HG03060 (cell line): Measurements from ENCODE around the gene TTLL8.

Source experiments
- ATAC-seq: cut with Tn5 transposase; IDR thresholded peaks from one replicate; pipeline ENCODE4 v1.9.1; 2021; ENCODE audit warnings: low read depth, moderate number of reproducible peaks; ENCODE audit not compliant: unreplicated experiment

TTLL8 gene

GRCh38 chr22:49970528-49971231 is 87.4 kb downstream of the TTLL8 start:
- peak; percentile 35 for ATAC-seq

DNA sequence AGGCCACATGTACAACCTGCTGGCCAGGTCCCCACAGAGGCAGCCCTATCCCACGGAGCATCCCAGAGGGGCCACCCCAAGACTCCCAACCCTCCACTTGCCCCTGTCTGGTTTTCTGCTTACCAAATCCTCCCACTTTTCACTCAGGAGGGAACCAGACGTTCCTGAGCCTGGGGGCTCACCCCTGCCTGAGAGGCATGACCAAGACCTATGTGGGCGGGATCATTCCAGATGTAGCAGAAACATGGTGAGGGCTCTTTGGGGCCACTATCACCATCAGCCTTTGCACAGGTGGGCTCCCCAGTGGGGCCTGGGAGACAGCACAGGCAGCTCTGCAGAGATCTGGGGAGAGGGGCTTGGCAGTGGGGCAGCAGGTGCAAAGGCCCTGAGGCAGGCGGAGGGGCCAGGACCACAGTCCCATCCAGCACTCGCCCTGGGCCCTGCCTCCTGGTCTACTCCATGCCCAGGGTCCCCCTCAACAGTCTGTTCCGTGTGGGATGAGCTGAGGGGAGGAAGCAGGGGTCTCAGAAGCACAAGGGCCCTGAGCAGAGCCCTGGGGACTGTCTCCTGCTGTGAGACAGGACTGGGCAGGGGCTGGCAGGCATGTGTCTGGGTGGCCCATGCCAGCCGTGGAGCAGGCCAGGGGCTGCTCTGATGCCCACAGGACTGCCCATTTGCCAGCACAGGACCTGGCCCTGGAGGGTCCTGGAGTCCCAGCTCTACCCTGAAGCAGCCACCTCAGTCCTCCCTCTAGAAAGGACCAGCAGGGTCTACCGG is 88.2 kb downstream of the TTLL8 start:
- ATAC-seq, result peak; percentile 3

DNA sequence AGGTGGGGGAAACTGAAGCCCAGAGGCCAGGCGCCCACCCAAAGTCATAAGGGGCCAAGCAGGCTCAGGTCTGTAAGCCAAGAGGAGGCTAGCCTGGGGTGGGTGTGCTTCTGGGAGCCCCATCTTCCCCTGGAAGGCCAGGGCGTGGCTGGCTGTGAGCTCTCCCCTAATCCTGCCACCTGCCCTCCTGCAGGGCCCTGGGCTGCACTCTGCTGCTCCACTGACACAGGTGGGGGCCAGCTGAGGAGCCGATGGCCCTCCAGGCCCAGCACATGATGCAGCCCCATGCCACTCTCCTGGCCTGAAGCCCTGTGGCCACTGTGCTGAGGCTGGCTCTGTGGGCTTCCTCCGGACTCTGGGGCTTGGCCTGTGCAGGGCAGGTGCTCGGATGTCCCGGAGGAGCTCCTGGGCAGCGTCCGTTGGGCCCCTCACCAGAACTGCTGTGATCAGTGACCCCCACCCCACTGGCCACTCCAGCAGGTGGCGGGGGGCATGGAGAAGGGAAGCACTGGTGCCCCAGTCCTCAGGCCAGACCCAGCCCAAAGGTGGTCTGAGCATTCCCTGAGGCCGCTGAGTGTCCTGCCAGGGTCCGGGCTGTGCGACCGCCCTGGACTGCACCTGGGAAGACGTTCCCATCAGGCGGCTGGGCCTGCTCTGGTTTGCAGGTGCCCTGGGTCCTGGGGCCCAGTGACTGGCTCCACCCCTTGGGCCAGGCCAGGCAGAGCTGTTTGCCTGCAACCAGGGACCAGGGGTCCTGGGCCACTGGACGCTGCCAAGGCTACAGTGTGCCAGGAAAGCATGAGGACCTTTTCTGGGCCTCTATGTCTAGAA is 89.1 kb downstream of the TTLL8 start:
- ATAC-seq, result no peak
